DMS79 treated with DMSO at 0.1 percent for 48 hours (cell line): Measurements from ENCODE around the gene OR13C4.
"Not testable (repeated sequence)": the region's sequence is repeated elsewhere in the genome, so short reads cannot be mapped to it uniquely, and the experiment has no call there.

Source experiments
- DNase-seq: peaks from one replicate; lab custom pipeline; 2025; lab: John Stamatoyannopoulos, UW

Gene OR13C4

GRCh38 chr9:104527109-104527508 is at the start of gene OR13C4:
Gene OR13C4 (minus strand): TSS chr9:104527209. CDS start chr9:104527209, 0 bp downstream.
- no peak for DNase-seq

- DNase-seq, result no peak
Observed at GRCh38 chr9:104575456-104575855, 48.4 kb upstream of the OR13C4 start.

- DNase-seq, result no peak
Observed at GRCh38 chr9:104572612-104573011, 45.6 kb upstream of the OR13C4 start.

GRCh38 chr9:104568868-104569267 is 41.9 kb upstream of the OR13C4 start, which contains the start of gene OR13C8:
Gene OR13C8 (plus strand): TSS chr9:104569168. CDS start chr9:104569168, 0 bp downstream.
- no peak for DNase-seq

- DNase-seq, result no peak
Observed at GRCh38 chr9:104564358-104564757, 37.3 kb upstream of the OR13C4 start.

GRCh38 chr9:104556830-104557634 is 30.0 kb upstream of the OR13C4 start:
- DNase-seq, result no peak

GRCh38 chr9:104555521-104555920 is 28.5 kb upstream of the OR13C4 start:
- DNase-seq, result no peak

GRCh38 chr9:104553261-104553660 is 26.3 kb upstream of the OR13C4 start:
- DNase-seq, result no peak

- no peak for DNase-seq
Observed at GRCh38 chr9:104544644-104545043, 17.6 kb upstream of the OR13C4 start.

GRCh38 chr9:104539275-104539674 is 12.3 kb upstream of the OR13C4 start:
- no peak for DNase-seq

- no peak for DNase-seq
Observed at GRCh38 chr9:104536756-104537155, 9.7 kb upstream of the OR13C4 start, which contains the start of gene OR13C3. Gene OR13C3 (minus strand): TSS chr9:104536856. CDS start chr9:104536723, 133 bp downstream.

- DNase-seq, result not testable (repeated sequence)
Observed at GRCh38 chr9:104520241-104520640, 6.8 kb downstream of the OR13C4 start.

GRCh38 chr9:104514901-104515300 is 12.1 kb downstream of the OR13C4 start:
- no peak for DNase-seq

- no peak for DNase-seq
Observed at GRCh38 chr9:104506565-104506964, 20.4 kb downstream of the OR13C4 start.

GRCh38 chr9:104503963-104504362 is 23.0 kb downstream of the OR13C4 start, which contains the start of gene OR13F1:
Gene OR13F1 (plus strand): TSS chr9:104504263. CDS start chr9:104504263, 0 bp downstream.
- DNase-seq, result no peak

GRCh38 chr9:104503440-104503839 is 23.6 kb downstream of the OR13C4 start:
- no peak for DNase-seq

GRCh38 chr9:104494808-104495207 is 32.2 kb downstream of the OR13C4 start:
- DNase-seq, result no peak

- no peak for DNase-seq
Observed at GRCh38 chr9:104485014-104485413, 42.0 kb downstream of the OR13C4 start.

GRCh38 chr9:104482921-104483570 is 44.0 kb downstream of the OR13C4 start:
- DNase-seq, result no peak
